OCI-LY1 (cell line): ENCODE measurements around the gene GUCA2A.

Experiments used
- H2AFZ ChIP-seq: fragments of 200-600 bp; sonication (generic), shearing (Covaris generic); 2 replicates; pipeline ENCODE4 v1.6.0; 2014; ENCODE audit warnings: antibody characterized with exemption, mild to moderate bottlenecking, low read length
- H3F3A ChIP-seq: fragments of 200-600 bp; sonication (generic), shearing (Covaris generic); 2 replicates; pipeline ENCODE4 v1.6.0; 2014; ENCODE audit warnings: mild to moderate bottlenecking, antibody characterized with exemption, low read length, moderate library complexity; ENCODE audit not compliant: insufficient read depth
- H3K27ac ChIP-seq: fragments of 200-600 bp; sonication (generic); 2 replicates; pipeline ENCODE4 v1.5.1; 2014; ENCODE audit warnings: low read length, mixed run types, mild to moderate bottlenecking, low read depth; ENCODE audit not compliant: poor library complexity, severe bottlenecking
- H3K27me3 ChIP-seq: fragments of 200-600 bp; sonication (generic); 2 replicates; pipeline ENCODE4 v1.6.0; 2014; ENCODE audit warnings: antibody characterized with exemption, mild to moderate bottlenecking, low read length, moderate library complexity; ENCODE audit not compliant: insufficient read depth
- H3K36me3 ChIP-seq: fragments of 200-600 bp; sonication (generic); 2 replicates; pipeline ENCODE4 v1.6.1; 2014; ENCODE audit warnings: mild to moderate bottlenecking, antibody characterized with exemption, low read length, moderate library complexity, mixed read lengths; ENCODE audit not compliant: insufficient read depth
- H3K4me1 ChIP-seq: fragments of 200-600 bp; sonication (generic); 2 replicates; pipeline ENCODE4 v1.5.1; 2014; ENCODE audit warnings: mild to moderate bottlenecking, low read length, moderate library complexity; ENCODE audit not compliant: insufficient read depth, severe bottlenecking
- H3K4me2 ChIP-seq: fragments of 200-600 bp; sonication (generic), shearing (Covaris generic); 2 replicates; pipeline ENCODE4 v1.6.1; 2014; ENCODE audit warnings: low read length
- H3K4me3 ChIP-seq: fragments of 200-600 bp; sonication (generic); 2 replicates; pipeline ENCODE4 v1.5.1; 2014; ENCODE audit warnings: low read length, low read depth, mild to moderate bottlenecking, mixed read lengths; ENCODE audit not compliant: poor library complexity, severe bottlenecking
- H3K79me2 ChIP-seq: fragments of 200-600 bp; shearing (Covaris generic); 2 replicates; pipeline ENCODE4 v1.6.1; 2016; ENCODE audit warnings: mixed run types, low read length, mixed read lengths; ENCODE audit not compliant: insufficient read depth
- H3K9ac ChIP-seq: fragments of 200-600 bp; sonication (generic), shearing (Covaris generic); 2 replicates; pipeline ENCODE4 v1.6.1; 2014; ENCODE audit warnings: mild to moderate bottlenecking, low read length, mixed read lengths
- H3K9me2 ChIP-seq: fragments of 200-600 bp; sonication (generic), shearing (Covaris generic); 2 replicates; pipeline ENCODE4 v1.6.1; 2014; ENCODE audit warnings: low read depth, mild to moderate bottlenecking, low read length, mixed read lengths
- H3K9me3 ChIP-seq: fragments of 200-600 bp; shearing (Covaris generic); 2 replicates; pipeline ENCODE4 v1.6.1; 2014; ENCODE audit warnings: low read length, mixed read lengths
- H4K20me1 ChIP-seq: fragments of 200-600 bp; sonication (generic), shearing (Covaris generic); 2 replicates; pipeline ENCODE4 v1.6.0; 2016; ENCODE audit warnings: mild to moderate bottlenecking, low read length; ENCODE audit not compliant: insufficient read depth
- EZH2 ChIP-seq: fragments of 200-600 bp; sonication (generic), shearing (Covaris generic); IDR thresholded peaks from 2 replicates; pipeline ENCODE4 v1.8.0; 2017; ENCODE audit warnings: borderline replicate concordance, mixed run types, mild to moderate bottlenecking, antibody characterized with exemption, low read length, moderate library complexity, mixed read lengths
- TF ChIP-seq, protein P1 (sequence below): fragments of 200-600 bp; sonication (generic), shearing (Covaris generic); IDR thresholded peaks from 2 replicates; pipeline ENCODE4 v1.5.1; 2017; ENCODE audit warnings: mild to moderate bottlenecking, antibody characterized with exemption, low read length, moderate library complexity, mixed read lengths

GUCA2A gene

GRCh38 chr1:42171679-42172266, 7.2 kb upstream of the GUCA2A start:
- Histone ChIP-seq H3K4me2 (no peak overlapping the region), H3K4me3 (no peak overlapping the region), H3K9me3 (no peaks in the 10 kb centered on the region), H3K36me3 (no peaks in the 10 kb centered on the region), H3F3A (no peaks in the 10 kb centered on the region), H3K9ac (no peak overlapping the region), H2AFZ (no peak overlapping the region), H4K20me1 (no peaks in the 10 kb centered on the region), H3K27ac (no peak overlapping the region), H3K27me3 (no peaks in the 10 kb centered on the region; the same call in 1 of the 2 replicates), H3K4me1 (no peaks in the 10 kb centered on the region), H3K79me2 (no peaks in the 10 kb centered on the region), H3K9me2 (no peaks in the 10 kb centered on the region)
- TF ChIP-seq, protein P1, sequence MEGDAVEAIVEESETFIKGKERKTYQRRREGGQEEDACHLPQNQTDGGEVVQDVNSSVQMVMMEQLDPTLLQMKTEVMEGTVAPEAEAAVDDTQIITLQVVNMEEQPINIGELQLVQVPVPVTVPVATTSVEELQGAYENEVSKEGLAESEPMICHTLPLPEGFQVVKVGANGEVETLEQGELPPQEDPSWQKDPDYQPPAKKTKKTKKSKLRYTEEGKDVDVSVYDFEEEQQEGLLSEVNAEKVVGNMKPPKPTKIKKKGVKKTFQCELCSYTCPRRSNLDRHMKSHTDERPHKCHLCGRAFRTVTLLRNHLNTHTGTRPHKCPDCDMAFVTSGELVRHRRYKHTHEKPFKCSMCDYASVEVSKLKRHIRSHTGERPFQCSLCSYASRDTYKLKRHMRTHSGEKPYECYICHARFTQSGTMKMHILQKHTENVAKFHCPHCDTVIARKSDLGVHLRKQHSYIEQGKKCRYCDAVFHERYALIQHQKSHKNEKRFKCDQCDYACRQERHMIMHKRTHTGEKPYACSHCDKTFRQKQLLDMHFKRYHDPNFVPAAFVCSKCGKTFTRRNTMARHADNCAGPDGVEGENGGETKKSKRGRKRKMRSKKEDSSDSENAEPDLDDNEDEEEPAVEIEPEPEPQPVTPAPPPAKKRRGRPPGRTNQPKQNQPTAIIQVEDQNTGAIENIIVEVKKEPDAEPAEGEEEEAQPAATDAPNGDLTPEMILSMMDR = no peak
- no peak for TF ChIP-seq EZH2

DNA sequence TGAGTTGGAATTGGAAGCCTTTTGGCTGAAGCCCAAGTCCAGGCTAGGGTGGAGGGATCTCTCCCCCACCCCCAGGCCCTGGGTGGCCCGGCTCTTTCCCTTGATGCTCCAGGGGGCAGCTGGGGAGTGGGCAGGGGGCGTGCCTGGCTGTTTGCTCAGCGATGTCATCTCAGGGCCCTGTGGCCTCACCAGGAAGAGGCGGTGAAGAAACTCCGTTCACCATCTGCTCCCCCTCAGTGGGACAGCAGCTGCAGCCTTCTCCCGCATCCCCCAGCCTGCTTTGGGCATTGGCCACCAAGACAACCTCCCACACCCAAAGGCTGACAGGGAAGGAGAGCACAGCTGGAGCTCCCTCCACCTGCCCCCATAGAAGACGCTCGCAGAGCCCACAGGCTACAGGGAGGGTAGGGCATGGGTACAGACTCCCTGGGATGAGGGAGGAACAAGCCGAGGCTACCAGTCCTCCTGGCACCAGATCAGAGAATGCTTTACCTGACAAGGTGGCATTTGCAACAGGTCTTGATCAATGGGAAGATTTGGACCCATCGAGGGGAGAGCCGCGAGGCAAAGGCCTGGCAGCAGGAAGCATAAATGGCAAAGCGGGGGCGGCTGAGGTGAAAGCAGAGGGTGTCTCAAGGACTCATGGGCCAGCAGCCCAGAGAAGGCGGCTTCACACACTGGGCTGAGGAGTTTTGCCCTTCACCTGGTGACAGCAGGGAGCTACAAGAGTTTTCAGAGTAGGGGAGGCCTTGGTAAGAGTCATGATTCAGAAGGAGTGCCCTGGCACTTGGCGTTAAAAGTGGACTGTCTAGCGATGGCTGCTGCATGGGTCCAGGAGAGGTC, 6.5 kb upstream of the GUCA2A start:
- no peaks in the 10 kb centered on the region for H3K9me2 ChIP-seq
- TF ChIP-seq, protein P1 = no peak
- no peak for TF ChIP-seq EZH2
- no peaks in the 10 kb centered on the region; the same call in 1 of the 2 replicates for H3K27me3 ChIP-seq
- H3K9me3 ChIP-seq = no peaks in the 10 kb centered on the region
- no peak overlapping the region for H2AFZ ChIP-seq
- no peak overlapping the region for H3K9ac ChIP-seq
- H3K79me2 ChIP-seq = no peaks in the 10 kb centered on the region
- H3F3A ChIP-seq = no peaks in the 10 kb centered on the region
- no peak overlapping the region for H3K4me3 ChIP-seq
- no peaks in the 10 kb centered on the region for H3K36me3 ChIP-seq
- H4K20me1 ChIP-seq = no peaks in the 10 kb centered on the region
- H3K4me2 ChIP-seq = no peak overlapping the region
- no peak overlapping the region for H3K27ac ChIP-seq
- H3K4me1 ChIP-seq = no peaks in the 10 kb centered on the region

GRCh38 chr1:42168763-42169162, 4.2 kb upstream of the GUCA2A start:
- H2AFZ ChIP-seq = no peak overlapping the region
- no peaks in the 10 kb centered on the region for H3K36me3 ChIP-seq
- no peak overlapping the region for H3K27ac ChIP-seq
- H3K27me3 ChIP-seq = no peaks in the 10 kb centered on the region; the same call in 1 of the 2 replicates
- no peaks in the 10 kb centered on the region for H4K20me1 ChIP-seq
- no peaks in the 10 kb centered on the region for H3K9me2 ChIP-seq
- no peaks in the 10 kb centered on the region for H3K79me2 ChIP-seq
- TF ChIP-seq, protein P1 = no peak
- no peak for TF ChIP-seq EZH2
- H3K9me3 ChIP-seq = no peaks in the 10 kb centered on the region
- no peak overlapping the region for H3K4me3 ChIP-seq
- H3K4me2 ChIP-seq = no peak overlapping the region
- no peaks in the 10 kb centered on the region for H3F3A ChIP-seq
- H3K9ac ChIP-seq = no peak overlapping the region
- no peaks in the 10 kb centered on the region for H3K4me1 ChIP-seq
